Transverse colon (tissue), 4 donors: ENCODE data around the gene PAPPA. TPM values are rescaled to one million over a fixed set of nuclear protein-coding genes. Genes with fewer than 3 reads are reported as not detected.

Experiments
- DNase-seq: peaks from one replicate; pipeline ENCODE4 v3.0.0-alpha.2; 2019
- H3K27ac ChIP-seq, 4 donors: fragments of 200-600 bp; sonication (generic); 2 replicates each; pipeline ENCODE4 v1.5.1; 2016 to 2018; ENCODE audit warnings: inconsistent platforms in 4 of 4
- H3K27me3 ChIP-seq: fragments of 200-600 bp; sonication (generic); 2 replicates; pipeline ENCODE4 v1.5.1; 2017; ENCODE audit warnings: inconsistent platforms
- H3K36me3 ChIP-seq, 4 donors: fragments of 200-600 bp; sonication (generic); 2 replicates each; pipeline ENCODE4 v1.5.1; 2017 to 2019; ENCODE audit warnings: inconsistent platforms in 4 of 4
- H3K4me1 ChIP-seq, 4 donors: fragments of 200-600 bp; sonication (generic); 2 replicates each; pipeline ENCODE4 v1.5.1; 2017 to 2020; ENCODE audit warnings: inconsistent platforms in 4 of 4
- H3K4me3 ChIP-seq, 4 donors: fragments of 200-600 bp; sonication (generic); 1 replicate in 1 of 4; 2 replicates in 3 of 4; pipeline versions ENCODE4 v1.5.1 to v1.6.1; 2017 to 2019; ENCODE audit warnings: inconsistent platforms in 4 of 4
- H3K9me3 ChIP-seq, 2 donors: fragments of 200-600 bp; sonication (generic); 2 replicates each; pipeline ENCODE4 v1.5.1; 2017 to 2019; ENCODE audit warnings: inconsistent platforms in 2 of 2
- EP300 ChIP-seq: sonication (generic); formaldehyde crosslinking; IDR thresholded peaks from one replicate; pipeline ENCODE4 v1.6.1; 2017; ENCODE audit warnings: antibody characterized with exemption, low read depth
- POLR2A ChIP-seq: fragments of 450-650 bp; IDR thresholded peaks from one replicate; pipeline ENCODE4 v1.6.1; 2016; ENCODE audit warnings: antibody characterized with exemption, mild to moderate bottlenecking, moderate library complexity
- POLR2AphosphoS5 ChIP-seq, 3 donors: sonication (generic); formaldehyde crosslinking; IDR thresholded peaks; one replicate each; pipeline ENCODE4 v1.6.1; 2016; ENCODE audit warnings: antibody characterized with exemption in 3 of 3
- WGBS, 2 donors: methylation state at CpG; one replicate each; pipeline ENCODE4 v1.1.5; 2018; ENCODE audit warnings: low coverage in 1 of 2; 5-methylcytosine and 5-hydroxymethylcytosine counted together
- in situ Hi-C, 4 donors: fragments of 200-750 bp; cut with MboI; loops; one replicate each; pipeline versions ENCODE4 v1.15.0 to v1.15.1; 2017; ENCODE audit warnings: low sequenced_read_pairs in 3 of 4, low pct_ligation_motif_present in 1 of 4, low pct_unique_long_range_greater_than_20kb in 1 of 4
- intact Hi-C: fragments of 100-400 bp; cut with DNase I; formaldehyde crosslinking; loops from one replicate; pipeline ENCODE4 v1.15.1; 2023; ENCODE audit warnings: low total_unique reads
- total RNA-seq, 4 donors: library from RNA; depleted of rRNA; stranded (reverse); fragments of >200 nt; gene quantifications; one replicate each; pipeline ENCODE4 v1.1.0, GENCODE V29; 2016
- TF ChIP-seq, protein P1 (sequence below), 5 experiments: fragments of 200-600 bp in 3 of 5; fragments of 450-650 bp in 2 of 5; sonication (generic) in 3 of 5; IDR thresholded peaks; 1 replicate in 2 of 5; 2 replicates in 3 of 5; pipeline ENCODE4 v1.5.1; 2016 to 2017; ENCODE audit warnings: antibody characterized with exemption in 5 of 5, inconsistent platforms in 3 of 5, mild to moderate bottlenecking in 2 of 5, moderate library complexity in 1 of 5

Gene PAPPA
- total RNA-seq, 4 donors from 2014 or later = 0.37 to 4.4 (median 1.4) TPM

DNA sequence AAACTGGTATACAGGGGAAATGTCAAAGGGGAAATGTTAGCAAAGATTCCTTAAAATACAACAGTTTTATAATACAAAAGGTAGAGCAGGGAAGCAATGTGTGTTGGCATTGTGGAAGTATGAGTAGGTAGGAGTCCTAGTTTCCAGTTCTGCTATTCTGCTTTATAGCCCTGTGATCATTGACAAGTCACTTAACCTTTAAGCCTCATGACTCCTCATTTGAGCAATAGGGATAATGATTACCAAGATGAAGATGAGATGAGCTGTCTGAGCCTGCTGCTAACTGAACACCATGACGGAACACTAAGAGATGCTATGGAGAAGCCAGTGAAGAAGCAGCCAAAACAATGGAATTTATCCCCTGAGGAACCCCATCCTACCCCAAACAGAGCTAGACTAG is 251.7 kb downstream of the PAPPA start:
- intact Hi-C loops (no loop called here), in situ Hi-C loops (loop anchor here in 1 of 4 donors (25.0 kb wide), 1 partner anchor 93 kb away; no protein-coding TSS in a partner anchor)
- TF ChIP-seq EP300 (no peak), POLR2AphosphoS5 (IDR thresholded peaks at IDR 0.05) (no peak), POLR2A (no peak)
- TF ChIP-seq, protein P1, sequence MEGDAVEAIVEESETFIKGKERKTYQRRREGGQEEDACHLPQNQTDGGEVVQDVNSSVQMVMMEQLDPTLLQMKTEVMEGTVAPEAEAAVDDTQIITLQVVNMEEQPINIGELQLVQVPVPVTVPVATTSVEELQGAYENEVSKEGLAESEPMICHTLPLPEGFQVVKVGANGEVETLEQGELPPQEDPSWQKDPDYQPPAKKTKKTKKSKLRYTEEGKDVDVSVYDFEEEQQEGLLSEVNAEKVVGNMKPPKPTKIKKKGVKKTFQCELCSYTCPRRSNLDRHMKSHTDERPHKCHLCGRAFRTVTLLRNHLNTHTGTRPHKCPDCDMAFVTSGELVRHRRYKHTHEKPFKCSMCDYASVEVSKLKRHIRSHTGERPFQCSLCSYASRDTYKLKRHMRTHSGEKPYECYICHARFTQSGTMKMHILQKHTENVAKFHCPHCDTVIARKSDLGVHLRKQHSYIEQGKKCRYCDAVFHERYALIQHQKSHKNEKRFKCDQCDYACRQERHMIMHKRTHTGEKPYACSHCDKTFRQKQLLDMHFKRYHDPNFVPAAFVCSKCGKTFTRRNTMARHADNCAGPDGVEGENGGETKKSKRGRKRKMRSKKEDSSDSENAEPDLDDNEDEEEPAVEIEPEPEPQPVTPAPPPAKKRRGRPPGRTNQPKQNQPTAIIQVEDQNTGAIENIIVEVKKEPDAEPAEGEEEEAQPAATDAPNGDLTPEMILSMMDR (IDR thresholded peaks at IDR 0.05) = no peak
- no peaks in the 10 kb centered on the region for H3K9me3 ChIP-seq
- H3K27ac ChIP-seq = no peak overlapping the region
- H3K36me3 ChIP-seq = no peaks in the 10 kb centered on the region
- 100% methylated on average over 1 of the region's 1 CpG for WGBS, 2 donors
- H3K4me3 ChIP-seq = no peak overlapping the region
- no peak for DNase-seq
- H3K27me3 ChIP-seq = no peaks in the 10 kb centered on the region
- H3K4me1 ChIP-seq = no peaks in the 10 kb centered on the region

DNA sequence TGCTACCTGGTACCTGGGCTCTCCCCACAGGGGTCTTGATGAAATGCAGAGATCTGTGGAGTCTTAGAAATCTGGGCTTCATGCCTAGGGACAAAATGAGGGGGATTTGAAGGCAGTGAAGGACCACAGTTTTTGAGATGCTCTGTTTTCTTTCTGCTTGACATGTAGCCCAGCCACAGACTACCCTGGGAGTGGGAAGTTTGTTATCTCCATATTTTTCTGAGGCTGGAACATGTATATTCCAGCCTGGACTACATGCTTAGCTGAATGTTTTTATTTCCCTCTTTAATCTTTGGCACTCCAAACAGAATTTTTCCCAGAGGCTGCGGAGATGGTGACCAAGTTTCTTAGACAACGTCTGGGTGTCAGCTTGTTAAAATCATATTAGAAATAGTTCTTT is 252.9 kb downstream of the PAPPA start:
- H3K27me3 ChIP-seq = no peaks in the 10 kb centered on the region
- H3K4me3 ChIP-seq = no peak overlapping the region
- no peaks in the 10 kb centered on the region for H3K4me1 ChIP-seq
- H3K9me3 ChIP-seq = no peaks in the 10 kb centered on the region
- 76 to 81% methylated on average over 2 of the region's 2 CpGs for WGBS, 2 donors
- TF ChIP-seq EP300 (no peak), POLR2A (no peak)
- TF ChIP-seq, protein P1 (IDR thresholded peaks at IDR 0.05) = no peak
- no peak overlapping the region for H3K27ac ChIP-seq
- no peaks in the 10 kb centered on the region for H3K36me3 ChIP-seq
- in situ Hi-C loops = loop anchor here in 1 of 4 donors (25.0 kb wide), 1 partner anchor 94 kb away; no protein-coding TSS in a partner anchor
- intact Hi-C loops = no loop called here
- DNase-seq = no peak

DNA sequence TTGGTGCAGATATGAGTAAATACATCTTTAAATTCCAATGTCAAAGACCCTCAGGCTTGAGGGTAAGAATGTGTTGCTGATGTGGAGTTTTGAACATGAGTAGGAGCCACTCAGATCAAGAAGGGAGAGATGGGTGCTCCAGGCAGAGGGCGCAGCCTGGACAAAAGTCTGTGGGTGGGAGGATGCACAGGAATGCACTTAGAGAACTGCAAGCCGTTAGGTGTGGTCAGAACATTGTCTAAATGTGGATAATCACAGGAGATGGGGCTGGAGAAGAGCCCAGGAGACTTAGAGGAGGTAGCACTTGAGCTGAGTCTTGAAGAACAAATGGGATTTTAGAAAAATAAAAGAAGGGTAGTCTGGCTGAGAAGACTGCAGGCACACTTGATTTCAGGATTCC is 255.5 kb downstream of the PAPPA start:
- no peak for TF ChIP-seq POLR2AphosphoS5 (IDR thresholded peaks at IDR 0.05)
- no peak for TF ChIP-seq EP300
- TF ChIP-seq, protein P1 (IDR thresholded peaks at IDR 0.05) = no peak
- TF ChIP-seq POLR2A = no peak
- Histone ChIP-seq H3K9me3 (no peaks in the 10 kb centered on the region), H3K27ac (no peak overlapping the region), H3K4me3 (no peak overlapping the region), H3K27me3 (no peaks in the 10 kb centered on the region), H3K4me1 (no peaks in the 10 kb centered on the region), H3K36me3 (no peaks in the 10 kb centered on the region)
- in situ Hi-C loops = loop anchor here in 1 of 4 donors (25.0 kb wide), 1 partner anchor 97 kb away; no protein-coding TSS in a partner anchor
- no peak for DNase-seq
- WGBS, 2 donors = 71 to 91% methylated on average over 2 of the region's 2 CpGs
- intact Hi-C loops = no loop called here

DNA sequence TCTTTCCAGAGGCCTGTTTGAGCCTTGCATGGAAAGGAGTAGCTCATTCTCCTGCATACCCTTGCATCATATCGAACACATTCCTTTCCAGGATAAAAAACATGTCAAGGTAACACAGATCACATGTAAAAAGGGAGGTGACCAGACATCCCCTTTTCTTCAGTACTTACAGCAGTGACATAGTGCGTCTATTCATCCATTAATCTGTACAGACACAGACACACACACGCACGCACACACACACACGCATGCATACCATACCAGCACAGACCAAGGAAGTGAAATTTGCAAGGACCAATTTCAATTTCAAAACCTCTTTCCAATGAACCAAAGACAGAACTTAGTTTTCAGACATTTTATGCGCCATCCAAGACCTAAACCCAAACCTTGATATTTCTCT is 256.0 kb downstream of the PAPPA start:
- WGBS, 2 donors = 81 to 82% methylated on average over 6 of the region's 6 CpGs
- Histone ChIP-seq H3K27ac (no peak overlapping the region), H3K27me3 (no peaks in the 10 kb centered on the region), H3K4me1 (no peaks in the 10 kb centered on the region), H3K9me3 (no peaks in the 10 kb centered on the region), H3K36me3 (no peaks in the 10 kb centered on the region), H3K4me3 (no peak overlapping the region)
- no peak for DNase-seq
- intact Hi-C loops = no loop called here
- in situ Hi-C loops = loop anchor here in 1 of 4 donors (25.0 kb wide), 1 partner anchor 97 kb away; no protein-coding TSS in a partner anchor
- TF ChIP-seq, protein P1 (IDR thresholded peaks at IDR 0.05) = no peak
- no peak for TF ChIP-seq POLR2A
- TF ChIP-seq POLR2AphosphoS5 (IDR thresholded peaks at IDR 0.05) = no peak
- TF ChIP-seq EP300 = no peak
